H9 (cell line): ENCODE results near the gene OR52K2. TPM values are rescaled to one million over a fixed set of nuclear protein-coding genes. Genes with fewer than 3 reads are reported as not detected.

Experiments used
- DNase-seq: peaks from one replicate; pipeline ENCODE4 v3.0.0-alpha.2; 2017
- H2AFZ ChIP-seq: one replicate; pipeline ENCODE4 v1.6.1; 2013; ENCODE audit warnings: mild to moderate bottlenecking, low read length, control low read depth, moderate library complexity
- H2AK5ac ChIP-seq: 2 replicates; pipeline ENCODE4 v1.6.1; 2013; ENCODE audit warnings: low read length, control low read depth, mixed read lengths; ENCODE audit not compliant: insufficient read length
- H2BK120ac ChIP-seq: one replicate; pipeline ENCODE4 v1.6.1; 2013; ENCODE audit warnings: low read depth, mild to moderate bottlenecking, low read length, control low read depth, inconsistent platforms; ENCODE audit not compliant: poor library complexity, severe bottlenecking
- H2BK12ac ChIP-seq: 2 replicates; pipeline ENCODE4 v1.6.1; 2013; ENCODE audit warnings: low read length, control low read depth, mixed read lengths, low read depth; ENCODE audit not compliant: insufficient read length
- H2BK15ac ChIP-seq: 2 replicates; pipeline ENCODE4 v1.6.1; 2013; ENCODE audit warnings: low read depth, low read length, control low read depth
- H2BK20ac ChIP-seq: one replicate; pipeline ENCODE4 v1.6.1; 2013; ENCODE audit warnings: low read depth, mild to moderate bottlenecking, low read length, control low read depth, inconsistent platforms; ENCODE audit not compliant: poor library complexity, severe bottlenecking
- H2BK5ac ChIP-seq: 2 replicates; pipeline ENCODE4 v1.6.1; 2013; ENCODE audit warnings: low read length, control low read depth, mixed read lengths; ENCODE audit not compliant: insufficient read length
- H3K14ac ChIP-seq: 2 replicates; pipeline ENCODE4 v1.6.1; 2013; ENCODE audit warnings: low read length, control low read depth; ENCODE audit not compliant: insufficient read depth
- H3K18ac ChIP-seq: 2 replicates; pipeline ENCODE4 v1.6.1; 2013; ENCODE audit warnings: low read depth, mild to moderate bottlenecking, mixed read lengths, low read length, control low read depth; ENCODE audit not compliant: insufficient read length
- H3K23ac ChIP-seq: 2 replicates; pipeline ENCODE4 v1.6.1; 2013; ENCODE audit warnings: low read length, control low read depth, mixed read lengths, low read depth; ENCODE audit not compliant: insufficient read length
- H3K23me2 ChIP-seq: 2 replicates; pipeline ENCODE4 v1.6.1; 2013; ENCODE audit warnings: low read depth, mild to moderate bottlenecking, mixed read lengths, low read length, control low read depth; ENCODE audit not compliant: insufficient read length, poor library complexity, severe bottlenecking
- H3K27ac ChIP-seq: 2 replicates; pipeline ENCODE4 v1.5.1; 2013; ENCODE audit warnings: low read length, control low read depth, mixed read lengths, low read depth; ENCODE audit not compliant: insufficient read length
- H3K27me3 ChIP-seq: 2 replicates; pipeline ENCODE4 v1.6.1; 2013; ENCODE audit warnings: low read length, control low read depth, inconsistent platforms; ENCODE audit not compliant: insufficient read depth
- H3K4ac ChIP-seq: 2 replicates; pipeline ENCODE4 v1.6.1; 2013; ENCODE audit warnings: low read depth, mild to moderate bottlenecking, control low read depth, inconsistent platforms, low read length, moderate library complexity
- H3K4me1 ChIP-seq: 2 replicates; pipeline ENCODE4 v1.6.1; 2013; ENCODE audit warnings: low read length, control low read depth, inconsistent platforms; ENCODE audit not compliant: insufficient read depth
- H3K4me2 ChIP-seq: 2 replicates; pipeline ENCODE4 v1.6.1; 2013; ENCODE audit warnings: low read length, control low read depth, mixed read lengths; ENCODE audit not compliant: insufficient read length, insufficient read depth
- H3K56ac ChIP-seq: 2 replicates; pipeline ENCODE4 v1.6.1; 2013; ENCODE audit warnings: low read depth, mild to moderate bottlenecking, mixed read lengths, low read length, control low read depth; ENCODE audit not compliant: insufficient read length
- H3K79me1 ChIP-seq: 2 replicates; pipeline ENCODE4 v1.6.1; 2013; ENCODE audit warnings: low read depth, mild to moderate bottlenecking, moderate library complexity, low read length, control low read depth, inconsistent platforms; ENCODE audit not compliant: insufficient read depth, poor library complexity, severe bottlenecking
- H3K79me2 ChIP-seq: 2 replicates; pipeline ENCODE4 v1.6.1; 2013; ENCODE audit warnings: low read length, control low read depth, inconsistent platforms; ENCODE audit not compliant: insufficient read depth
- H3K9ac ChIP-seq: 2 replicates; pipeline ENCODE4 v1.6.1; 2013; ENCODE audit warnings: low read length, control low read depth, mixed read lengths; ENCODE audit not compliant: insufficient read length; ENCODE audit errors: extremely low read depth
- H3K9me3 ChIP-seq: one replicate; pipeline ENCODE4 v1.6.1; 2013; ENCODE audit warnings: low read depth, low read length, inconsistent platforms; ENCODE audit not compliant: control insufficient read depth
- H3T11ph ChIP-seq: one replicate; pipeline ENCODE4 v1.6.1; 2013; ENCODE audit warnings: mild to moderate bottlenecking, low read length, control low read depth, inconsistent platforms
- H4K20me1 ChIP-seq: one replicate; pipeline ENCODE4 v1.6.1; 2013; ENCODE audit not compliant: control insufficient read depth, insufficient read length, insufficient read depth
- H4K5ac ChIP-seq: 2 replicates; pipeline ENCODE4 v1.6.1; 2013; ENCODE audit warnings: low read depth, mild to moderate bottlenecking, mixed read lengths, low read length, control low read depth; ENCODE audit not compliant: insufficient read length
- H4K8ac ChIP-seq: replicated peaks from 2 replicates; pipeline ENCODE4 v1.6.1; 2013; ENCODE audit warnings: low read length, control low read depth, mixed read lengths, low read depth; ENCODE audit not compliant: insufficient read length
- H4K91ac ChIP-seq: 2 replicates; pipeline ENCODE4 v1.6.1; 2013; ENCODE audit warnings: low read depth, mild to moderate bottlenecking, moderate library complexity, mixed read lengths, low read length, control low read depth; ENCODE audit not compliant: insufficient read length
- H3K27ac Mint-ChIP-seq, 3 experiments: 2 replicates in 2 of 3; 3 replicates in 1 of 3; pipeline ENCODE4 v1.8.0; 2020 to 2021; ENCODE audit warnings: mixed read lengths in 3 of 3, mild to moderate bottlenecking in 1 of 3, moderate library complexity in 1 of 3
- H3K27me3 Mint-ChIP-seq: 2 replicates; pipeline ENCODE4 v1.8.0; 2021; ENCODE audit warnings: low read depth, mild to moderate bottlenecking, moderate library complexity, mixed read lengths
- H3K36me3 Mint-ChIP-seq, 3 experiments: 2 replicates in 2 of 3; 3 replicates in 1 of 3; pipeline ENCODE4 v1.8.0; 2020 to 2021; ENCODE audit warnings: low read depth in 3 of 3, mixed read lengths in 3 of 3; ENCODE audit not compliant: insufficient read depth in 1 of 3
- H3K4me1 Mint-ChIP-seq, 2 experiments: 2 replicates each; pipeline ENCODE4 v1.8.0; 2020; ENCODE audit warnings: mixed read lengths in 2 of 2
- H3K4me3 Mint-ChIP-seq, 2 experiments: 2 replicates in 1 of 2; 3 replicates in 1 of 2; pipeline ENCODE4 v1.8.0; 2020 to 2021; ENCODE audit warnings: mild to moderate bottlenecking in 2 of 2, mixed read lengths in 2 of 2, moderate library complexity in 1 of 2
- H3K9me3 Mint-ChIP-seq, 2 experiments: 2 replicates in 1 of 2; 3 replicates in 1 of 2; pipeline ENCODE4 v1.8.0; 2020; ENCODE audit warnings: mild to moderate bottlenecking in 2 of 2, mixed read lengths in 2 of 2, moderate library complexity in 1 of 2
- WGBS: extraction: QIAGEN DNeasy Blood & Tissue Kit; methylation state at CpG from one replicate; pipeline ENCODE4 v1.1.7; 2013; ENCODE audit warnings: missing lambda C conversion rate, low lambda C conversion rate, mixed read lengths; ENCODE audit not compliant: insufficient read length; ENCODE audit errors: extremely low coverage; 5-methylcytosine and 5-hydroxymethylcytosine counted together
- total RNA-seq: library from RNA; stranded (reverse); gene quantifications from 2 replicates; pipeline ENCODE4 v1.2.1, GENCODE V29; 2021
- TF ChIP-seq, protein P1 (sequence below): fragments of 200-600 bp; sonication (generic); conservative IDR thresholded peaks from 3 replicates; pipeline ENCODE4 v1.8.0; 2021; ENCODE audit warnings: antibody characterized with exemption, mild to moderate bottlenecking

The OR52K2 gene
- total RNA-seq, 1 experiment from 2014 or later: not detected

DNA sequence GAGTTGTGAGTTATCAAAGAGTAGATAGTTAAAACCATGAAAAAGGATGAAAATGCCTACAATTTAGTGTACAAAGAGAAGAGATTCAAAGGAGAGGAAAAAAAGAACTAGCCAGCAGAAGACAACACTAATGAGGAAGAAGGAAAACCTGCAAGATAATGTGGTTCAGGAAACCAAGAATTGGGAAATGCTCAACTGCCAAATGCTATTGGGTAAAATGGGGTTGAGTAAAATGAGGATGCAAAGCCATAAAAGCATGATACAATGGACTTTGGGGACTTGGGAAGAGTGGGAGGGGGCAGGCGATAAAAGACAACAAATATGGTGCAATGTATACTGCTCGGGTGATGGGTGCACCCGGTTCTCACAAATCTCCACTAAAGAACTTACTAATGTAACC lies 7.6 kb upstream of the OR52K2 start:
- no peak overlapping the region for H2BK120ac ChIP-seq
- H2BK20ac ChIP-seq: no peak overlapping the region
- no peak overlapping the region for H3T11ph ChIP-seq
- no peaks in the 10 kb centered on the region for H3K9me3 ChIP-seq
- H3K56ac ChIP-seq: no peak overlapping the region
- TF ChIP-seq, protein P1, sequence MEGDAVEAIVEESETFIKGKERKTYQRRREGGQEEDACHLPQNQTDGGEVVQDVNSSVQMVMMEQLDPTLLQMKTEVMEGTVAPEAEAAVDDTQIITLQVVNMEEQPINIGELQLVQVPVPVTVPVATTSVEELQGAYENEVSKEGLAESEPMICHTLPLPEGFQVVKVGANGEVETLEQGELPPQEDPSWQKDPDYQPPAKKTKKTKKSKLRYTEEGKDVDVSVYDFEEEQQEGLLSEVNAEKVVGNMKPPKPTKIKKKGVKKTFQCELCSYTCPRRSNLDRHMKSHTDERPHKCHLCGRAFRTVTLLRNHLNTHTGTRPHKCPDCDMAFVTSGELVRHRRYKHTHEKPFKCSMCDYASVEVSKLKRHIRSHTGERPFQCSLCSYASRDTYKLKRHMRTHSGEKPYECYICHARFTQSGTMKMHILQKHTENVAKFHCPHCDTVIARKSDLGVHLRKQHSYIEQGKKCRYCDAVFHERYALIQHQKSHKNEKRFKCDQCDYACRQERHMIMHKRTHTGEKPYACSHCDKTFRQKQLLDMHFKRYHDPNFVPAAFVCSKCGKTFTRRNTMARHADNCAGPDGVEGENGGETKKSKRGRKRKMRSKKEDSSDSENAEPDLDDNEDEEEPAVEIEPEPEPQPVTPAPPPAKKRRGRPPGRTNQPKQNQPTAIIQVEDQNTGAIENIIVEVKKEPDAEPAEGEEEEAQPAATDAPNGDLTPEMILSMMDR: no peak
- no peak overlapping the region for H4K5ac ChIP-seq
- no peak overlapping the region for H3K4me3 Mint-ChIP-seq
- no peaks in the 10 kb centered on the region for H4K20me1 ChIP-seq
- H2AFZ ChIP-seq: no peak overlapping the region
- H4K91ac ChIP-seq: no peak overlapping the region
- H3K4me2 ChIP-seq: no peak overlapping the region
- H3K36me3 Mint-ChIP-seq: no peaks in the 10 kb centered on the region
- H3K23me2 ChIP-seq: no peaks in the 10 kb centered on the region
- no peak for DNase-seq
- no peak overlapping the region for H2BK12ac ChIP-seq
- H3K4me1 ChIP-seq: no peaks in the 10 kb centered on the region
- no peak overlapping the region for H3K27ac Mint-ChIP-seq
- no peak overlapping the region for H2BK5ac ChIP-seq
- H3K79me2 ChIP-seq: no peaks in the 10 kb centered on the region
- WGBS: no CpG with 5 or more reads among the region's 3 CpGs
- no peaks in the 10 kb centered on the region for H3K27me3 Mint-ChIP-seq
- H3K4me1 Mint-ChIP-seq: peaks cover 0 to 5% of the 10 kb centered on the region in 2 experiments; a peak in 1 of 4 replicates
- no peak overlapping the region for H3K18ac ChIP-seq
- H3K4ac ChIP-seq: no peak overlapping the region
- H2BK15ac ChIP-seq: no peak overlapping the region
- H3K79me1 ChIP-seq: no peaks in the 10 kb centered on the region
- H3K14ac ChIP-seq: no peak overlapping the region
- no peaks in the 10 kb centered on the region for H3K9me3 Mint-ChIP-seq
- H2AK5ac ChIP-seq: no peak overlapping the region
- H3K27ac ChIP-seq: no peak overlapping the region
- no peak overlapping the region for H3K9ac ChIP-seq
- no peak overlapping the region for H4K8ac ChIP-seq
- no peaks in the 10 kb centered on the region for H3K27me3 ChIP-seq
- no peak overlapping the region for H3K23ac ChIP-seq
